Lower lobe of right lung (tissue), 2 donors: Measurements from ENCODE around the gene SAMD10. TPM values are rescaled to one million over a fixed set of nuclear protein-coding genes. Genes with fewer than 3 reads are reported as not detected.

ENCODE experiments used
- ATAC-seq, 2 donors: fragments of 200-7000 bp; cut with Tn5 transposase; one replicate each; pipeline ENCODE4 v1.9.1; 2020 to 2022; ENCODE audit warnings: mild to moderate bottlenecking in 2 of 2, moderate library complexity in 2 of 2
- DNase-seq: peaks from one replicate; pipeline ENCODE4 v3.0.0-alpha.2; 2020
- H3K27ac ChIP-seq: fragments of 200-600 bp; one replicate; pipeline ENCODE4 v1.8.0; 2022
- H3K27me3 ChIP-seq: fragments of 200-600 bp; one replicate; pipeline ENCODE4 v1.8.0; 2022; ENCODE audit warnings: low read depth
- H3K36me3 ChIP-seq: fragments of 200-600 bp; one replicate; pipeline ENCODE4 v1.8.0; 2022; ENCODE audit warnings: mild to moderate bottlenecking
- H3K4me1 ChIP-seq: fragments of 200-600 bp; one replicate; pipeline ENCODE4 v1.8.0; 2022
- H3K4me3 ChIP-seq: fragments of 200-600 bp; one replicate; pipeline ENCODE4 v1.8.0; 2022; ENCODE audit warnings: mild to moderate bottlenecking
- H3K9me3 ChIP-seq: fragments of 200-600 bp; one replicate; pipeline ENCODE4 v1.8.0; 2022
- CTCF ChIP-seq: fragments of 200-600 bp; IDR thresholded peaks from one replicate; pipeline ENCODE4 v1.8.0; 2022; ENCODE audit warnings: antibody characterized with exemption, mild to moderate bottlenecking
- intact Hi-C: fragments of 100-400 bp; cut with DNase I; formaldehyde crosslinking; loops from one replicate; pipeline ENCODE4 v1.11.0; 2022
- total RNA-seq: library from RNA; stranded (reverse); fragmentation: NEBNext Ultra II Directional; extraction: Animal tissue kit (Norgen Biotek cat#: 25700); gene quantifications from one replicate; pipeline ENCODE4 v1.2.1, GENCODE V29; 2021
- donor health status: DM: no; HTN: yes; CAD: no; lungs with severe emphysema.

SAMD10 gene
- total RNA-seq, 1 donor from 2014 or later = 3.6 TPM

- Histone ChIP-seq H3K4me3 (no peak overlapping the region), H3K36me3 (peaks cover 81% of the 10 kb centered on the region), H3K27ac (no peak overlapping the region), H3K4me1 (no peaks in the 10 kb centered on the region), H3K27me3 (no peaks in the 10 kb centered on the region), H3K9me3 (no peaks in the 10 kb centered on the region)
- TF ChIP-seq CTCF = no peak
- DNase-seq = no peak
- intact Hi-C loops = no loop called here
- no peak for ATAC-seq
These were observed 31.9 kb upstream of the SAMD10 start for GRCh38 chr20:64011366-64011779.

GRCh38 chr20:64010711-64011237 is 31.3 kb upstream of the SAMD10 start:
- TF ChIP-seq CTCF = no peak
- Histone ChIP-seq H3K27me3 (no peaks in the 10 kb centered on the region), H3K36me3 (peaks cover 81% of the 10 kb centered on the region), H3K4me3 (no peak overlapping the region), H3K9me3 (no peaks in the 10 kb centered on the region), H3K27ac (no peak overlapping the region), H3K4me1 (no peaks in the 10 kb centered on the region)
- ATAC-seq (no peak), DNase-seq (no peak)
- intact Hi-C loops = no loop called here

- Histone ChIP-seq H3K4me1 (no peaks in the 10 kb centered on the region), H3K36me3 (peaks cover 81% of the 10 kb centered on the region), H3K27me3 (no peaks in the 10 kb centered on the region), H3K9me3 (no peaks in the 10 kb centered on the region), H3K4me3 (no peak overlapping the region), H3K27ac (no peak overlapping the region)
- intact Hi-C loops = no loop called here
- no peak for ATAC-seq
- TF ChIP-seq CTCF = no peak
- DNase-seq = no peak
These were observed 30.5 kb upstream of the SAMD10 start for GRCh38 chr20:64009811-64010387.

GRCh38 chr20:64006902-64007301 is 27.5 kb upstream of the SAMD10 start:
- DNase-seq (no peak), ATAC-seq (no peak)
- Histone ChIP-seq H3K4me1 (peaks cover 9% of the 10 kb centered on the region), H3K4me3 (no peak overlapping the region), H3K36me3 (peaks cover 88% of the 10 kb centered on the region), H3K27me3 (no peaks in the 10 kb centered on the region), H3K27ac (no peak overlapping the region), H3K9me3 (no peaks in the 10 kb centered on the region)
- intact Hi-C loops = no loop called here
- no peak for TF ChIP-seq CTCF

- Histone ChIP-seq H3K4me1 (peaks cover 9% of the 10 kb centered on the region), H3K36me3 (peaks cover 90% of the 10 kb centered on the region)
- intact Hi-C loops = no loop called here
These were observed 27.0 kb upstream of the SAMD10 start for GRCh38 chr20:64006490-64006889.

More at GRCh38 chr20:64006490-64006889, 27.0 kb upstream of the SAMD10 start:
- no peak for DNase-seq
- H3K4me3 ChIP-seq = no peak overlapping the region
- H3K27ac ChIP-seq = no peak overlapping the region
- no peak for ATAC-seq
- H3K27me3 ChIP-seq = no peaks in the 10 kb centered on the region
- no peak for TF ChIP-seq CTCF
- H3K9me3 ChIP-seq = no peaks in the 10 kb centered on the region
